Progenitor cell of endocrine pancreas (in vitro differentiated cells): ENCODE data around the gene KIF20B. TPM values are rescaled to one million over a fixed set of nuclear protein-coding genes. Genes with fewer than 3 reads are reported as not detected.

Experiments
- DNase-seq: peaks from one replicate; pipeline ENCODE4 v3.0.0; 2021; ENCODE audit warnings: low spot score; ENCODE audit not compliant: unreplicated experiment
- H3K27ac Mint-ChIP-seq: 2 replicates; pipeline ENCODE4 v1.8.0; 2021; ENCODE audit warnings: mild to moderate bottlenecking, moderate library complexity, mixed read lengths
- H3K27me3 Mint-ChIP-seq: 2 replicates; pipeline ENCODE4 v1.8.0; 2021; ENCODE audit warnings: mixed read lengths
- H3K36me3 Mint-ChIP-seq: 2 replicates; pipeline ENCODE4 v1.8.0; 2022; ENCODE audit warnings: mixed read lengths; ENCODE audit not compliant: insufficient read depth
- H3K4me1 Mint-ChIP-seq: 2 replicates; pipeline ENCODE4 v1.8.0; 2021; ENCODE audit warnings: low read depth, mixed read lengths
- H3K4me3 Mint-ChIP-seq: 2 replicates; pipeline ENCODE4 v1.8.0; 2021; ENCODE audit warnings: low read depth, mild to moderate bottlenecking, moderate library complexity, mixed read lengths
- H3K9me3 Mint-ChIP-seq: 2 replicates; pipeline ENCODE4 v1.8.0; 2021; ENCODE audit warnings: low read depth, mixed read lengths
- CTCF ChIP-seq: fragments of 200-600 bp; sonication (generic); IDR thresholded peaks from one replicate; pipeline ENCODE4 v1.5.0; 2021; ENCODE audit warnings: antibody characterized with exemption, mild to moderate bottlenecking; ENCODE audit not compliant: unreplicated experiment
- total RNA-seq: library from RNA; stranded (reverse); gene quantifications from 2 replicates; pipeline ENCODE4 v1.2.1, GENCODE V29; 2021

KIF20B gene
- total RNA-seq, 1 donor from 2014 or later: 27.0 TPM

- Mint-ChIP-seq H3K36me3 (no peaks in the 10 kb centered on the region), H3K9me3 (no peaks in the 10 kb centered on the region), H3K27me3 (no peaks in the 10 kb centered on the region), H3K4me1 (peaks cover 13% of the 10 kb centered on the region), H3K27ac (no peak overlapping the region), H3K4me3 (no peak overlapping the region)
- DNase-seq: no peak
- TF ChIP-seq CTCF: no peak
Observed at GRCh38 chr10:89706011-89706410, 4.6 kb downstream of the KIF20B start.

GRCh38 chr10:89707372-89707771 is 6.0 kb downstream of the KIF20B start:
- no peaks in the 10 kb centered on the region for H3K27me3 Mint-ChIP-seq
- H3K9me3 Mint-ChIP-seq: no peaks in the 10 kb centered on the region
- no peak overlapping the region for H3K27ac Mint-ChIP-seq
- peaks cover 5% of the 10 kb centered on the region for H3K4me1 Mint-ChIP-seq
- DNase-seq: no peak
- H3K36me3 Mint-ChIP-seq: no peaks in the 10 kb centered on the region
- H3K4me3 Mint-ChIP-seq: no peak overlapping the region
- TF ChIP-seq CTCF: no peak

- Mint-ChIP-seq H3K4me3 (no peak overlapping the region), H3K27me3 (no peaks in the 10 kb centered on the region), H3K4me1 (no peaks in the 10 kb centered on the region), H3K36me3 (no peaks in the 10 kb centered on the region), H3K27ac (no peak overlapping the region), H3K9me3 (no peaks in the 10 kb centered on the region)
- TF ChIP-seq CTCF: no peak
- DNase-seq: no peak
Observed at GRCh38 chr10:89710753-89711152, 9.4 kb downstream of the KIF20B start.

GRCh38 chr10:89734616-89735015 is 33.2 kb downstream of the KIF20B start:
- Mint-ChIP-seq H3K27me3 (no peaks in the 10 kb centered on the region), H3K4me3 (no peak overlapping the region), H3K9me3 (no peaks in the 10 kb centered on the region), H3K36me3 (peaks cover 13% of the 10 kb centered on the region), H3K27ac (no peak overlapping the region), H3K4me1 (no peaks in the 10 kb centered on the region)
- no peak for TF ChIP-seq CTCF
- no peak for DNase-seq

GRCh38 chr10:89738551-89739209 is 37.3 kb downstream of the KIF20B start:
- no peak overlapping the region for H3K4me3 Mint-ChIP-seq
- H3K27ac Mint-ChIP-seq: no peak overlapping the region
- DNase-seq: no peak
- H3K36me3 Mint-ChIP-seq: peaks cover 11% of the 10 kb centered on the region
- H3K9me3 Mint-ChIP-seq: no peaks in the 10 kb centered on the region
- TF ChIP-seq CTCF: no peak
- H3K27me3 Mint-ChIP-seq: no peaks in the 10 kb centered on the region
- no peaks in the 10 kb centered on the region for H3K4me1 Mint-ChIP-seq
